Measurements from ENCODE around the gene CAT. TPM values are rescaled to one million over a fixed set of nuclear protein-coding genes. Genes with fewer than 3 reads are reported as not detected.

The CAT gene
- total RNA-seq, 1 experiment from 2014 or later = 26.6 TPM

GRCh38 chr11:34512840-34513681, 74.3 kb downstream of the CAT start:
- no peaks in the 10 kb centered on the region for H3K9me3 ChIP-seq (ENCODE audit: low read depth, low read length, poor library complexity, severe bottlenecking)
- DNase-seq (ENCODE audit: low spot score) = peak; percentile 89
- H3K36me3 ChIP-seq (ENCODE audit: insufficient read depth, low read length, poor library complexity, severe bottlenecking) = no peaks in the 10 kb centered on the region
- intact Hi-C loops (cut with micrococcal nuclease; ENCODE audit: unreplicated experiment) = loop anchor here (1.0 to 5.0 kb wide), 3 partner anchors 378 to 899 kb away; no protein-coding TSS in a partner anchor
- TF ChIP-seq CTCF (conservative IDR thresholded peaks at IDR 0.05; ENCODE audit: low read depth, low read length) (peak; percentile 98), EZH2 (IDR thresholded peaks at IDR 0.05; ENCODE audit: borderline replicate concordance, low read depth, low read length, poor library complexity, severe bottlenecking) (no peak)
- BruUV-seq (replicated peaks) = no TSS peak
- H3K27ac ChIP-seq (ENCODE audit: low read depth, low read length, poor library complexity, severe bottlenecking) = no peak overlapping the region
- ChIA-PET CTCF (interaction anchor here (0.5 to 1.3 kb wide), 10 partner anchors 8 to 1980 kb away, joined by 3 to 8 read pairs (median 3); no protein-coding TSS in a partner anchor), POLR2A (ENCODE audit: low non-redundant PET) (interaction anchor here (0.6 kb wide), 1 partner anchor 532 kb away, joined by 6 read pairs; no protein-coding TSS in a partner anchor)
- H3K27me3 ChIP-seq (replicated peaks; ENCODE audit: insufficient read depth, low read depth, low read length, poor library complexity) = peaks cover 4% of the 10 kb centered on the region
- no peaks in the 10 kb centered on the region for H3K4me1 ChIP-seq (ENCODE audit: insufficient read depth, low read length, poor library complexity, severe bottlenecking)
- no peak overlapping the region for H3K4me3 ChIP-seq (ENCODE audit: low read depth, low read length, poor library complexity, severe bottlenecking)

GRCh38 chr11:34513682-34514449, 75.1 kb downstream of the CAT start, which contains the start of gene ELF5:
ELF5 (minus strand) TSS chr11:34513794; CDS start chr11:34505749, 8,045 bp downstream.
- Histone ChIP-seq H3K27ac (ENCODE audit: low read depth, low read length, poor library complexity, severe bottlenecking) (no peak within 1 kb of the TSS), H3K4me1 (ENCODE audit: insufficient read depth, low read length, poor library complexity, severe bottlenecking) (no peaks in the 10 kb centered on the region), H3K4me3 (ENCODE audit: low read depth, low read length, poor library complexity, severe bottlenecking) (no peak within 1 kb of the TSS), H3K9me3 (ENCODE audit: low read depth, low read length, poor library complexity, severe bottlenecking) (no peaks in the 10 kb centered on the region), H3K27me3 (replicated peaks; ENCODE audit: insufficient read depth, low read depth, low read length, poor library complexity) (peaks cover 4% of the 10 kb centered on the region), H3K36me3 (ENCODE audit: insufficient read depth, low read length, poor library complexity, severe bottlenecking) (no peaks in the 10 kb centered on the region)
- TF ChIP-seq CTCF (conservative IDR thresholded peaks at IDR 0.05; ENCODE audit: low read depth, low read length) (no peak), EZH2 (IDR thresholded peaks at IDR 0.05; ENCODE audit: borderline replicate concordance, low read depth, low read length, poor library complexity, severe bottlenecking) (no peak)
- POLR2A ChIA-PET (ENCODE audit: low non-redundant PET) = interaction anchor here (0.6 kb wide), 1 partner anchor 533 kb away, joined by 6 read pairs; no protein-coding TSS in a partner anchor
- DNase-seq (ENCODE audit: low spot score) = no peak
- intact Hi-C loops (cut with micrococcal nuclease; ENCODE audit: unreplicated experiment) = loop anchor here (1.0 to 5.0 kb wide), 3 partner anchors 377 to 898 kb away; no protein-coding TSS in a partner anchor
- CTCF ChIA-PET = interaction anchor here (0.9 to 1.3 kb wide), 4 partner anchors 9 to 72 kb away, joined by 3 to 5 read pairs (median 3); no protein-coding TSS in a partner anchor
- no TSS peak for BruUV-seq (replicated peaks)

GRCh38 chr11:34514597-34514996, 75.9 kb downstream of the CAT start:
- Histone ChIP-seq H3K9me3 (ENCODE audit: low read depth, low read length, poor library complexity, severe bottlenecking) (no peaks in the 10 kb centered on the region), H3K27ac (ENCODE audit: low read depth, low read length, poor library complexity, severe bottlenecking) (no peak overlapping the region), H3K4me3 (ENCODE audit: low read depth, low read length, poor library complexity, severe bottlenecking) (no peak overlapping the region), H3K27me3 (replicated peaks; ENCODE audit: insufficient read depth, low read depth, low read length, poor library complexity) (peaks cover 4% of the 10 kb centered on the region), H3K4me1 (ENCODE audit: insufficient read depth, low read length, poor library complexity, severe bottlenecking) (no peaks in the 10 kb centered on the region), H3K36me3 (ENCODE audit: insufficient read depth, low read length, poor library complexity, severe bottlenecking) (no peaks in the 10 kb centered on the region)
- ChIA-PET POLR2A (ENCODE audit: low non-redundant PET) (no interaction called here), CTCF (no interaction called here)
- intact Hi-C loops (cut with micrococcal nuclease; ENCODE audit: unreplicated experiment) = loop anchor here (5.0 kb wide), 1 partner anchor 898 kb away; no protein-coding TSS in a partner anchor
- no TSS peak for BruUV-seq (replicated peaks)
- DNase-seq (ENCODE audit: low spot score) = no peak
- TF ChIP-seq CTCF (conservative IDR thresholded peaks at IDR 0.05; ENCODE audit: low read depth, low read length) (no peak), EZH2 (IDR thresholded peaks at IDR 0.05; ENCODE audit: borderline replicate concordance, low read depth, low read length, poor library complexity, severe bottlenecking) (no peak)
